Measurements from ENCODE around the gene THSD4. TPM values are rescaled to one million over a fixed set of nuclear protein-coding genes. Genes with fewer than 3 reads are reported as not detected.

THSD4 gene
- total and polyA plus RNA-seq, 9 of the 15 experiments (the other 6 are each of a cell fraction or from before 2014, with no cell fraction given), result 0.04 TPM; not detected in 5

DNA sequence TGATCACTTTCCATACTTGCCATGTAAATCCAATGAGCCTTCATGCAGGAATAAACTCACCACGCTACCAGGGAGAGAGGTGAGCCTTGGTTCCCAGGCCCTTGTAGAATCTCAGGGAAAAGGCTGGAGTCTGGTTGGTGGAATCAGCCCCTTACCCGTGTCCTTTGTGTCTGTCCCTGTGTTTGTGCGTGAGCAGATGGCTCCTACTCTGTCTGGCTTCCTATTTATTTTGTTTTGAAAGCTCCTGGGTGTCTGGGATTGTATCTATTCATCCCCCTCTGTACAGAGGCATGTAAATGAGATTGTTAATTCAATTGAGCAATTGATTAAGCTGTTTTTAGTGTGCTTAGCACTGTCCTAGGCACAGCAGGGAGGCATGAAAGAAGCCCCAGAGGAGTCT, 278.1 kb downstream of the THSD4 start:
- ChIA-PET POLR2A (no interaction called here), CTCF (ENCODE audit: low intra/inter-chr PET ratio) (no interaction called here)
- Histone ChIP-seq H3K9me3 (replicated peaks; ENCODE audit: control insufficient read depth, insufficient read depth, low read depth, low read length) (no peaks in the 10 kb centered on the region), H3K4me3 (no peak overlapping the region), H2AFZ (ENCODE audit: low read depth, low read length) (no peak overlapping the region), H3K27me3 (ENCODE audit: control insufficient read depth in 2 of 2, insufficient read depth in 2 of 2, low read length in 2 of 2) (peaks cover 0 to 11% of the 10 kb centered on the region in 2 experiments; a peak in 2 of 5 replicates), H4K20me1 (replicated peaks; ENCODE audit: control insufficient read depth, insufficient read depth, low read length) (no peaks in the 10 kb centered on the region), H3K9ac (ENCODE audit: insufficient read depth in 1 of 2, low read depth in 2 of 2, low read length in 2 of 2) (no peak overlapping the region), H3K4me1 (replicated peaks in 1 of 2; ENCODE audit: control insufficient read depth in 2 of 2, insufficient read depth in 2 of 2, low read length in 2 of 2) (no peaks in the 10 kb centered on the region), H3K4me2 (ENCODE audit: insufficient read depth, low read length) (no peak overlapping the region), H3K79me2 (ENCODE audit: control insufficient read depth, insufficient read depth, low read length) (no peaks in the 10 kb centered on the region), H3K9me1 (ENCODE audit: control insufficient read depth, insufficient read depth, low read length) (no peaks in the 10 kb centered on the region), H3K36me3 (ENCODE audit: control insufficient read depth, insufficient read depth, low read length) (no peaks in the 10 kb centered on the region), H3K27ac (ENCODE audit: extremely low read depth, low read depth, low read length) (no peak overlapping the region)
- no peak for FAIRE-seq
- WGBS (ENCODE audit: insufficient coverage, low coverage, missing lambda C conversion rate), result 2% methylated on average over 3 of the region's 3 CpGs
- ATAC-seq, result no peak
- no peak for DNase-seq (ENCODE audit: extremely low read depth in 1 of 4, low spot score in 3 of 4)
- intact Hi-C loops (cut with micrococcal nuclease) (no loop called here), in situ Hi-C loops (cut with MboI) (no loop called here)
- no TSS peak for BruUV-seq (replicated peaks)
- no peak for TF ChIP-seq HSF4 (CRISPR knock-in tag; IDR thresholded peaks at IDR 0.05; ENCODE audit: borderline replicate concordance)
- TF ChIP-seq GATAD2B (IDR thresholded peaks at IDR 0.05; ENCODE audit: borderline replicate concordance), result no peak
- TF ChIP-seq WHSC1 (IDR thresholded peaks at IDR 0.05; ENCODE audit: low read length), result no peak
- no peak for TF ChIP-seq ZNF780A (CRISPR knock-in tag; IDR thresholded peaks at IDR 0.05)
- TF ChIP-seq, protein P1, sequence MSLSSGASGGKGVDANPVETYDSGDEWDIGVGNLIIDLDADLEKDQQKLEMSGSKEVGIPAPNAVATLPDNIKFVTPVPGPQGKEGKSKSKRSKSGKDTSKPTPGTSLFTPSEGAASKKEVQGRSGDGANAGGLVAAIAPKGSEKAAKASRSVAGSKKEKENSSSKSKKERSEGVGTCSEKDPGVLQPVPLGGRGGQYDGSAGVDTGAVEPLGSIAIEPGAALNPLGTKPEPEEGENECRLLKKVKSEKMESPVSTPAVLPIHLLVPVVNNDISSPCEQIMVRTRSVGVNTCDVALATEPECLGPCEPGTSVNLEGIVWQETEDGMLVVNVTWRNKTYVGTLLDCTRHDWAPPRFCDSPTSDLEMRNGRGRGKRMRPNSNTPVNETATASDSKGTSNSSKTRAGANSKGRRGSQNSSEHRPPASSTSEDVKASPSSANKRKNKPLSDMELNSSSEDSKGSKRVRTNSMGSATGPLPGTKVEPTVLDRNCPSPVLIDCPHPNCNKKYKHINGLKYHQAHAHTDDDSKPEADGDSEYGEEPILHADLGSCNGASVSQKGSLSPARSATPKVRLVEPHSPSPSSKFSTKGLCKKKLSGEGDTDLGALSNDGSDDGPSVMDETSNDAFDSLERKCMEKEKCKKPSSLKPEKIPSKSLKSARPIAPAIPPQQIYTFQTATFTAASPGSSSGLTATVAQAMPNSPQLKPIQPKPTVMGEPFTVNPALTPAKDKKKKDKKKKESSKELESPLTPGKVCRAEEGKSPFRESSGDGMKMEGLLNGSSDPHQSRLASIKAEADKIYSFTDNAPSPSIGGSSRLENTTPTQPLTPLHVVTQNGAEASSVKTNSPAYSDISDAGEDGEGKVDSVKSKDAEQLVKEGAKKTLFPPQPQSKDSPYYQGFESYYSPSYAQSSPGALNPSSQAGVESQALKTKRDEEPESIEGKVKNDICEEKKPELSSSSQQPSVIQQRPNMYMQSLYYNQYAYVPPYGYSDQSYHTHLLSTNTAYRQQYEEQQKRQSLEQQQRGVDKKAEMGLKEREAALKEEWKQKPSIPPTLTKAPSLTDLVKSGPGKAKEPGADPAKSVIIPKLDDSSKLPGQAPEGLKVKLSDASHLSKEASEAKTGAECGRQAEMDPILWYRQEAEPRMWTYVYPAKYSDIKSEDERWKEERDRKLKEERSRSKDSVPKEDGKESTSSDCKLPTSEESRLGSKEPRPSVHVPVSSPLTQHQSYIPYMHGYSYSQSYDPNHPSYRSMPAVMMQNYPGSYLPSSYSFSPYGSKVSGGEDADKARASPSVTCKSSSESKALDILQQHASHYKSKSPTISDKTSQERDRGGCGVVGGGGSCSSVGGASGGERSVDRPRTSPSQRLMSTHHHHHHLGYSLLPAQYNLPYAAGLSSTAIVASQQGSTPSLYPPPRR (CRISPR knock-in tag; IDR thresholded peaks at IDR 0.05; ENCODE audit: borderline replicate concordance), result no peak
- no peak for TF ChIP-seq FOXK2 (conservative IDR thresholded peaks at IDR 0.05 in 1 of 2, IDR thresholded peaks at IDR 0.05 in 1 of 2; ENCODE audit: low read depth in 2 of 2)
- no peak for TF ChIP-seq ZNF707 (CRISPR knock-in tag; conservative IDR thresholded peaks at IDR 0.05)
- TF ChIP-seq, protein P2, sequence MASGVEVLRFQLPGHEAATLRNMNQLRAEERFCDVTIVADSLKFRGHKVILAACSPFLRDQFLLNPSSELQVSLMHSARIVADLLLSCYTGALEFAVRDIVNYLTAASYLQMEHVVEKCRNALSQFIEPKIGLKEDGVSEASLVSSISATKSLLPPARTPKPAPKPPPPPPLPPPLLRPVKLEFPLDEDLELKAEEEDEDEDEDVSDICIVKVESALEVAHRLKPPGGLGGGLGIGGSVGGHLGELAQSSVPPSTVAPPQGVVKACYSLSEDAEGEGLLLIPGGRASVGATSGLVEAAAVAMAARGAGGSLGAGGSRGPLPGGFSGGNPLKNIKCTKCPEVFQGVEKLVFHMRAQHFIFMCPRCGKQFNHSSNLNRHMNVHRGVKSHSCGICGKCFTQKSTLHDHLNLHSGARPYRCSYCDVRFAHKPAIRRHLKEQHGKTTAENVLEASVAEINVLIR (CRISPR knock-in tag; IDR thresholded peaks at IDR 0.05), result no peak
- no peak for TF ChIP-seq DDX20 (tag; IDR thresholded peaks at IDR 0.05; ENCODE audit: low read depth)
